HepG2 (cell line): Measurements from ENCODE around the gene C1orf216. TPM values are rescaled to one million over a fixed set of nuclear protein-coding genes. Genes with fewer than 3 reads are reported as not detected.

Experiments
- ATAC-seq: fragments of 200-7000 bp; cut with Tn5 transposase; 3 replicates; pipeline ENCODE4 v1.9.1; 2020; ENCODE audit warnings: mild to moderate bottlenecking, moderate library complexity
- BruUV-seq: library from RNA; stranded (reverse); fragments of 400-500 nt; replicated peaks from 2 replicates; lab custom pipeline; 2021; lab: Mats Ljungman, UMichigan
- CTCF ChIA-PET: fragments of 300-600 bp; formaldehyde crosslinking; extraction: SDS; loops from one replicate; lab custom pipeline; 2021; ENCODE audit warnings: low total read pairs, inconsistent platforms, low intra/inter-chr PET ratio; lab: Yijun Ruan, JAX
- POLR2A ChIA-PET: fragments of 350-600 bp; sonication (Branson Sonifier 250); formaldehyde crosslinking; loops from one replicate; lab custom pipeline; 2020; ENCODE audit warnings: antibody characterized with exemption, inconsistent platforms; lab: Yijun Ruan, JAX
- DNase-seq: peaks from one replicate; pipeline ENCODE4 v3.0.0-alpha.2; 2015; ENCODE audit warnings: low spot score
- FAIRE-seq: peaks from 3 replicates; lab custom pipeline; 2011; peaks lifted over from hg19 to GRCh38; lab: Jason Lieb, UNC
- H2AFZ ChIP-seq: one replicate; pipeline ENCODE4 v1.6.1; 2011; ENCODE audit warnings: low read length, inconsistent platforms
- H3K27ac ChIP-seq: fragments of 300-600 bp; 3 replicates; pipeline ENCODE4 v1.8.0; 2011; ENCODE audit warnings: mixed run types, mild to moderate bottlenecking, mixed read lengths, low read length, inconsistent platforms; ENCODE audit not compliant: insufficient read depth; ENCODE audit errors: extremely low read length
- H3K27me3 ChIP-seq, 2 experiments: fragments of 200-600 bp in 1 of 2; 2 replicates in 1 of 2; 3 replicates in 1 of 2; pipeline versions ENCODE4 v1.6.0 to v1.8.0; 2011; ENCODE audit warnings: low read length in 2 of 2, mild to moderate bottlenecking in 2 of 2, moderate library complexity in 2 of 2, inconsistent platforms in 1 of 2; ENCODE audit not compliant: insufficient read depth in 2 of 2, control insufficient read depth in 1 of 2
- H3K36me3 ChIP-seq, 2 experiments: fragments of 200-600 bp in 1 of 2; replicated peaks in 1 of 2; 2 replicates in 1 of 2; 3 replicates in 1 of 2; pipeline versions ENCODE4 v1.5.1 to v1.8.0; 2011; ENCODE audit warnings: low read length in 2 of 2, inconsistent platforms in 1 of 2; ENCODE audit not compliant: insufficient read depth in 2 of 2, control insufficient read depth in 1 of 2
- H3K4me1 ChIP-seq: 2 replicates; pipeline ENCODE4 v1.5.1; 2012; ENCODE audit warnings: low read length, inconsistent platforms; ENCODE audit not compliant: insufficient read depth
- H3K4me2 ChIP-seq: 2 replicates; pipeline ENCODE4 v1.6.0; 2011; ENCODE audit warnings: low read depth, low read length, inconsistent platforms
- H3K4me3 ChIP-seq, 3 experiments: fragments of 200-600 bp in 1 of 3; sonication (generic), shearing (Covaris generic) in 1 of 3; replicated peaks in 1 of 3; 2 replicates each; pipeline ENCODE4 v1.5.1; 2011 to 2016; ENCODE audit warnings: low read length in 3 of 3, inconsistent platforms in 2 of 3, low read depth in 2 of 3, mild to moderate bottlenecking in 2 of 3, control low read depth in 1 of 3, mixed read lengths in 1 of 3; ENCODE audit not compliant: insufficient read depth in 1 of 3
- H3K79me2 ChIP-seq: one replicate; pipeline ENCODE4 v1.6.1; 2011; ENCODE audit warnings: low read length, inconsistent platforms; ENCODE audit not compliant: insufficient read depth
- H3K9ac ChIP-seq: 2 replicates; pipeline ENCODE4 v1.6.0; 2011; ENCODE audit warnings: mild to moderate bottlenecking, low read depth, low read length, inconsistent platforms; ENCODE audit not compliant: insufficient read depth
- H3K9me3 ChIP-seq: 2 replicates; pipeline ENCODE4 v1.5.1; 2012; ENCODE audit warnings: mild to moderate bottlenecking, low read length
- H4K20me1 ChIP-seq: 2 replicates; pipeline ENCODE4 v1.6.0; 2011; ENCODE audit warnings: inconsistent platforms, mild to moderate bottlenecking, low read length, moderate library complexity; ENCODE audit not compliant: insufficient read depth
- ATF1 ChIP-seq: IDR thresholded peaks from 2 replicates; pipeline ENCODE4 v1.6.1; 2016; ENCODE audit warnings: mild to moderate bottlenecking, control low read depth
- BCLAF1 ChIP-seq: fragments of 450-650 bp; IDR thresholded peaks from 2 replicates; pipeline ENCODE4 v1.6.1; 2017; ENCODE audit warnings: mild to moderate bottlenecking
- HNF1B ChIP-seq: sonication (generic); formaldehyde crosslinking; IDR thresholded peaks from 2 replicates; pipeline ENCODE4 v1.5.1; 2020; ENCODE audit warnings: mild to moderate bottlenecking, moderate library complexity, missing genetic modification reagents
- ISL2 ChIP-seq: sonication (generic); formaldehyde crosslinking; IDR thresholded peaks from 2 replicates; pipeline ENCODE4 v1.5.0; 2020; ENCODE audit warnings: missing genetic modification reagents
- KIAA2018 ChIP-seq: sonication (generic); formaldehyde crosslinking; IDR thresholded peaks from 2 replicates; pipeline ENCODE4 v1.5.0; 2020; ENCODE audit warnings: mild to moderate bottlenecking, missing genetic modification reagents, borderline replicate concordance
- NR3C1 ChIP-seq: sonication (generic); formaldehyde crosslinking; IDR thresholded peaks from 2 replicates; pipeline ENCODE4 v1.4.0; 2020; ENCODE audit warnings: missing genetic modification reagents
- SETDB1 ChIP-seq: sonication (generic); formaldehyde crosslinking; IDR thresholded peaks from 2 replicates; pipeline ENCODE4 v1.5.1; 2020; ENCODE audit warnings: missing genetic modification reagents, mild to moderate bottlenecking, borderline replicate concordance
- SMYD3 ChIP-seq: sonication (generic); formaldehyde crosslinking; IDR thresholded peaks from 2 replicates; pipeline ENCODE4 v1.8.1; 2023; ENCODE audit warnings: mild to moderate bottlenecking, missing genetic modification reagents
- ZNF121 ChIP-seq: sonication (generic); formaldehyde crosslinking; IDR thresholded peaks from 2 replicates; pipeline ENCODE4 v1.5.0; 2020; ENCODE audit warnings: mild to moderate bottlenecking, missing genetic modification reagents
- WGBS: methylation state at CpG from one replicate; pipeline ENCODE4 v1.1.6; 2017; ENCODE audit warnings: low lambda C conversion rate; 5-methylcytosine and 5-hydroxymethylcytosine counted together
- in situ Hi-C: cut with HindIII; loops from 2 replicates; pipeline ENCODE4 v1.10.0; 2017; ENCODE audit warnings: low pct_unique_long_range_greater_than_20kb; ENCODE audit not compliant: extremely low pct_ligation_motif_present
- intact Hi-C: fragments of 100-400 bp; cut with micrococcal nuclease; formaldehyde crosslinking; loops from one replicate; pipeline ENCODE4 v1.10.0; 2022; ENCODE audit not compliant: unreplicated experiment
- polyA plus RNA-seq, 8 experiments: library from polyadenylated mRNA; depleted of rRNA in 3 of 8; stranded (reverse) in 7 of 8; unstranded in 1 of 8; fragments of >200 nt; fragmentation: Illumina TruSeq in 4 of 8; extraction: Trizol in 4 of 8; gene quantifications; 2 replicates each; pipeline versions ENCODE4 v1.2.1 to v1.2.3, GENCODE V29; 2011 to 2016; ENCODE audit warnings: low read depth in 4 of 8, missing spikeins in 1 of 8, mixed read lengths in 1 of 8; ENCODE audit not compliant: insufficient read depth in 1 of 8
- total RNA-seq, 5 experiments: library from RNA; depleted of rRNA; stranded (reverse); fragments of >200 nt; fragmentation: Illumina TruSeq; extraction: Trizol; gene quantifications; 2 replicates each; pipeline ENCODE4 v1.2.3, GENCODE V29; 2016; ENCODE audit warnings: low read depth in 1 of 5

Gene C1orf216
- total and polyA plus RNA-seq, 2 of the 13 experiments (the other 11 are each of a cell fraction or from before 2014, with no cell fraction given) = 0.48 to 1.1 TPM

GRCh38 chr1:35675773-35676172 lies 42.9 kb downstream of the C1orf216 start:
- no TSS peak for BruUV-seq
- no CpG with 5 or more reads among the region's 1 CpG for WGBS
- TF ChIP-seq ATF1 (no peak), ZNF121 (no peak), HNF1B (no peak), ISL2 (CRISPR knock-in tag) (no peak), NR3C1 (CRISPR knock-in tag) (no peak), SMYD3 (CRISPR knock-in tag) (no peak), BCLAF1 (no peak), KIAA2018 (CRISPR knock-in tag) (no peak), SETDB1 (CRISPR knock-in tag) (no peak)

More at GRCh38 chr1:35675773-35676172, 42.9 kb downstream of the C1orf216 start:
- CTCF ChIA-PET = no interaction called here
- no peaks in the 10 kb centered on the region for H3K9me3 ChIP-seq
- peaks cover 2 to 23% of the 10 kb centered on the region in 2 experiments; a peak in 4 of 5 replicates for H3K27me3 ChIP-seq
- intact Hi-C loops (no loop called here), in situ Hi-C loops (no loop called here)
- no peak overlapping the region for H3K27ac ChIP-seq
- POLR2A ChIA-PET = no interaction called here
- H4K20me1 ChIP-seq = no peaks in the 10 kb centered on the region
- H3K4me3 ChIP-seq = no peak overlapping the region
- no peak for FAIRE-seq
- H3K36me3 ChIP-seq = no peaks in the 10 kb centered on the region
- no peak for DNase-seq
- no peak for ATAC-seq
- H3K9ac ChIP-seq = no peak overlapping the region
- H3K4me2 ChIP-seq = no peak overlapping the region
- no peak overlapping the region for H2AFZ ChIP-seq
- no peaks in the 10 kb centered on the region for H3K79me2 ChIP-seq
- no peaks in the 10 kb centered on the region for H3K4me1 ChIP-seq
